HG02973 (cell line): ENCODE measurements around the gene DNAH6.

ENCODE experiments used
- ATAC-seq: cut with Tn5 transposase; IDR thresholded peaks from one replicate; pipeline ENCODE4 v1.9.1; 2021; ENCODE audit warnings: moderate library complexity; ENCODE audit not compliant: unreplicated experiment

The DNAH6 gene

DNA sequence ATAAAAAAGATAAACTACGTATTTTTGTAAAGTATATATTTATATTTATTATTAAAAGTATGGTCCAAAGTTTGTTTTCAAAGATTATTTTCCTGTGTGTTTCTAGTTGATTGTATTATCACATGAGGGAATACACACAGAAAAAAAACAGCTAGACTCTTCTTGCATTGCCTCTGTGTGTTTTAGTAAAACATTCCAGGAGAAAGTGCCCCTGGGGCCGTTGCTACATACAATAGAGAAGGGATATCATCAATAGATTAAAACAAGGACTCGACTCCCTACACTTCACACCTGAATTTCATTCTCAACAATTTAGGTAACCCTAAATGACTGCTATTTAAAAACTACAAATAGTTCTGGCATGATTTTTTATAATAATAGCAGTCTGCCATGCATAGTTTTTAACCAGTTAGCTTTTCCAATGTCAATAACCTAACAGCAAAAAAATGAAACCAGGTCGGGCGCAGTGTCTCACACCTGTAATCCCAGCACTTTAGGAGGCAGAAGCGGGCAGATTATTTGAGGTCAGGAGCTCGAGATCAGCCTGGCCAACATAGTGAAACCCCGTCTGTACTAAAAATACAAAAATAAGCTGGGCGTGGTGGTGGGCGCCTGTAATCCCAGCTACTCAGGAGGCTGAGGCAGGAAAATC, 171.3 kb downstream of the DNAH6 start:
- no peak for ATAC-seq

DNA sequence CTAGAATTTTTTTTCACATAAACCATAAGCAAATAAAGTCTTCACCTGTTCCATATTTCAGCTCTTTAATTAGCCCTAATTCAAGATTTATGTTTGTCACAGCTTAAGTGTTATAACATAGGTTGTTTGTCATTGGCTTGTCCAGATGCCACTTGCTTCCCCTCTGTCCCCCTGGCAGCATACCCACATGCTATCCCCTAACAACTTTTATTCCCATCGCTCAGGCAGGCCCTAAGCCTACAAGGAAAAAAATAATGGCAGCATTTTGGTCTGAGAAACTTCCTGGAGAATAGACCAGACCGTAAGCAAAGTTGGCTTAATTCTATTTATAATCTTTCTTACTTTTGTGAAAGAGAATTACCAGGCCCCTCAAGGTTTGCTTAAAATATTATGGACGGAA, 173.9 kb downstream of the DNAH6 start:
- no peak for ATAC-seq

DNA sequence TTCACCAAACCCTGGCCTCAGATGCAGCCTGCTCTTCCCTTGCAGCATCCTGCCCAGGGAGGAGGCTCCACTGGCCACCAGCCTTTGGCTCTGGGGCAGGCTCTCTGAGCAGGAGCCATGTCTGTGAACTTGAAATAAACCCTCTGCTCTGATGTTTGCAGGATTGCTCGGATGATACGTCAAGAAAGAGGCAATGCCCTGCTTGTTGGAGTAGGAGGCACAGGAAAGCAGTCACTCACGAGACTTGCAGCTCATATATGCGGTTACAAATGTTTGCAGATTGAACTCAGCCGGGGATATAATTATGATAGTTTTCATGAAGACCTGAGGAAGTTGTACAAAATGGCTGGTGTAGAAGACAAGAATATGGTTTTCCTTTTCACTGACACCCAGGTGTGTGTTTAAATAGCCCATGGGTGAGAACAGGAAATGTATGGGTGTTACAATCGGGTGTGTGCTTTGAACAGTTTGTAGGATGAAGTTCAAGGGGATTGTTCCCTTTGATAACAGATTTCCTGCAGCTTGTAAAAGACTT, 177.9 kb downstream of the DNAH6 start:
- no peak for ATAC-seq

DNA sequence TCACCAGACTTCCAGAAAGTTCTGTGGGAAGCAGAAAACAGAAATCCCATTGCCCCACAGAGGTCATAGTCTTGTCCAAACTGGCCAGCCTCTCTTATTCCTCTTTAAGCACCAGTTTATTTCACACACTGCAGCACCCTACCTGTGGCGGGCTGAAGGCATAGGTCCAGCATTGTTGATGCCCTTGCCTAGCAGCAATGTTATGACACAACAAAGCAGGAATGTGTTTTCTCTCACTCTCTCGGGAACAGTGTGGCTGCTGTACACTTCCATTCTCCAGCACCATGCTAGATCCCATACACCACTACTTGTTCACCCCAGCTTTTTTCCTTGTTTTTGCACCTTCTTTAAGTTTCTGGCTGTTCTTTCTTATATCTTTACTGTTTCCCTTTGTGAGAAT, 181.6 kb downstream of the DNAH6 start:
- no peak for ATAC-seq

DNA sequence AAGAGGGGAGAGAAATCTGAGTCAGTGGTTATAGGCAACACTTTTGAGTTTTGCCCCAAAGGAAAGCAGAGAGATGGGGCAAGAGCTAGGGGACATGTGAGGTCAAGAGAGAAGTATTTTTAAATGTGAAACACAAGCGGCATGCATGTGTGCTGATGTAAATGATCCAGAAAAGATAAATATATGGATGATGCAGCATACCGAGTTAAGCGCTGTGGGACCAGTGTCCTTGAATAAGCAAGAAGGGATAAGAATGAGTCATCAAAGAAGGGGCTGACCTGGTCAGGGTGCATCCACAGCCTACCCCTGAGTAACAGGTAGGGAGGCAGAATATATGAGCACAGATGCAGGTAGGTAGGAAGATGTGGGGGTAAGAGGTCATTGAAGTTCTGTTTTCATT, 183.7 kb downstream of the DNAH6 start:
- ATAC-seq, result no peak

DNA sequence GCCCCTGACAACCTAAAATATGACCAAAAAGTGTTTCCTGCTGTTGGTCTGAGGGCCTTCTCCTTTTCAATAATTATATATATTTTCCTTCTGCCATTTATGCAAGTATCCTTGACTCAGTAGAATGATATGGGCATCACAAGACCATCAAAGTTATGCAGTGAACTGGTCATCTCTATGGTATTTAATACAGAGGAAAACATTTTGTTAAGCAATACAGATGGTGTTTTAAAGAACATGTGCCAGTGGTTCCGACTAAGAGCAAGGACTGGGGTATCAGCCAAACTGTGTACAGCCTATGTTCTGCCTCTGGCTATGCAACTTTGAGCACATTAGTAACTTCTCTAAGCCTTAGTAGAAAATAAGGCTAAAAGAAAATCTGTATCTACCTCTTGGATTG, 185.6 kb downstream of the DNAH6 start:
- no peak for ATAC-seq

DNA sequence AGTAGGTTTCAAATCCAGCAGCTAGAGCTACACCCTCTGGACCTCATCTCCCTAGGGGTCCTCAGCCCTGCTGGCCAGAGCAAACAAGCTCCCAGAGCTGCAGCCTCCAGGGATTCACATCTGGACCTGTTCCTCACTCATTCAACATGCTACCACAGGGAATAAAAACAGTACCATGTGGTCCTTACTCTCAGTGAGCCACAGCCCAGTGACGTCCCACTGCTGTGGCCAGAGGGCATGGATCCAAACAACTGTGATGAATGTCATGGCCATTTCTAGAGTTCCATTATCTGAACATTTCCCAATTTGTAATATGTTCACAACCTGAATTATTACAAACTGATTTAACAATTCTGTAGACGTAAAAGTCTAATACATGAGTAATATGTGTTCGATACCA, 186.6 kb downstream of the DNAH6 start:
- ATAC-seq, result no peak

DNA sequence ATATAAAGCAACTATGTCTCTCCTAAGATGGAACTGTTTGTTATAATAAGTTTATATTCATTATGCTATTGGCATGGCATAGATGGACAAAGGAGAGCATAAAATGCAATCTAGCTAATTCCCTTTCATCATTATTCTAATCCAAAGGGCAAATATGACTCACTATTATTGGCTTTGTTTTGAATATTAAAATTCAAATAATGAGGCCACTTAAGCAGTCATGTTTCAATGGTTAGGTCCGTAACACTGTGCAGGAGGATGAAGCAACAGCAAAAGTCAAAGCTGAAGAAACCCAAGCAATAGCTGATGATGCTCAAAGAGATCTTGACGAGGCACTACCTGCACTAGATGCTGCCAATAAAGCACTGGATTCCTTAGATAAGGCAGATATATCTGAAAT, 187.5 kb downstream of the DNAH6 start:
- ATAC-seq, result no peak

DNA sequence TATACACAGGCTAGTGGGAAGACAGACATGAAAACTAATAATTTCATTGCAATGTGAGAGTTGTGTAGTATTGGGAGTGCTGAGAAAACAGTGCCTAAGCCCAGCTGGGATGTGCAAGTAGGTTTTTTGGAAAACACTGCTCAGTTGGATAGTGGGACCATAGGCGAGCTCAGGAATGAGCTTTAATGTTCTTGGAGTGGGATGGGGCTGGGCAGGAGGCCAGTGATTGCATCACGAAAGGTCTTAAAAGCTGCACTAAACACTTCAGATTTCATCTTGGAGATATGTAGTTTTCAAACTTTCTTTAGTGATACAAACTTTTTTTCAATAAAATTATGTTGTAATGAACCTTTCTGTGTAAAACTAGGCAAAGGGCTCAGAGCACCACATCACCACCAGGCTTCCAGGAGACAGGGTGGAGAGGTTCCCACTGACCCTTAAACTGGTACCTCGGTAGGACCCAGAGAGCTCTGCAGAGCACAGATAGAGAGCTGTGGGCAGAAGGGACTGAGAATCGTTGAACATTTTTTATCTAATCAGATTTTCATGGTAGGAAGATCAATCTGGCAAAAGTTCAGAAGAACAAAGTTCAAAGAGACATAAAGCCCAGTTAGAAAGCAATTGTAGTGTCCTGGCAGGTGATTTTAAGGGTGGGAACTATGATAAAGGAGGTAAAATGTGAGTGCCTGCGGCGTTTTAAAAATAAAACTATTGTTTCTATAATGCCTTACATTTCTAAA, 188.4 kb downstream of the DNAH6 start:
- ATAC-seq, result no peak

DNA sequence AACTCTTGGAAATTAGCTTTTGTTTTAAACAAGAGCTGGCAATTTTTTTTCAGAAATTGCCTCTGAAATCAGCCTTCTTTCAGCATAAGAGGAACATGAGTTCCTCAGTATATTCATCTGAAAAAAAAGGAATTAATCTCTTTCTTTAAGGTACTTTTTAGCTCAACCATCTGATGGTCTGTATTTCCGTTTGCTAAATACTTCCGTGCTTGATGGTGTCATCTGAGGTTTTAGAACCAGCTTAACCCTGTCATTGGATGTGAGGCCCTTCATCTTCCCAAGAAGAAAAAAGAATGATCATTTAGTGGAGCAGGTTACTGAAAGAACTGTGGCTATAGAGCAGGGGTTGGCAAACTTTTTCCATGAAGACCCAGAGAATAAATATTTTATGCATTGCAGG, 189.6 kb downstream of the DNAH6 start:
- ATAC-seq, result no peak

DNA sequence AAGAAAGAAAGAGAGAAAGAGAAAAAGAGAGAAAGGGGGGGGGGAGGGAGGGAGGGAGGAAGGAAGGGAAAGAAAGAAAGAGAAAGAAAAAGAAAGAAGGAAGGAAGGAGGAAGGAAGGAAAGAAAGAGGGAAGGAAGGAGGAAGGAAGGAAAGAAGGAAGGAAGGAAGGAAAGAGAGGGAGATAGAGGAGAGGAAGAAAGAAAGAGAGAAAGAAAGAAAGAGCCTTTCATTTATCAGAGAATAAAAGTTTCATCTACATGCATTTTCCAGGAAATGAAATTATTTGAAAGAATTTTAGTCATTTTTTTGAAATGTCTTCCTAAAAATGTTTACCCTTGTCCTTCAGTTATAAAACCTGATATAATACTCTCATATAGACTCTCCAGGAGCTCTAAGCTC, 192.1 kb downstream of the DNAH6 start:
- ATAC-seq, result no peak

DNA sequence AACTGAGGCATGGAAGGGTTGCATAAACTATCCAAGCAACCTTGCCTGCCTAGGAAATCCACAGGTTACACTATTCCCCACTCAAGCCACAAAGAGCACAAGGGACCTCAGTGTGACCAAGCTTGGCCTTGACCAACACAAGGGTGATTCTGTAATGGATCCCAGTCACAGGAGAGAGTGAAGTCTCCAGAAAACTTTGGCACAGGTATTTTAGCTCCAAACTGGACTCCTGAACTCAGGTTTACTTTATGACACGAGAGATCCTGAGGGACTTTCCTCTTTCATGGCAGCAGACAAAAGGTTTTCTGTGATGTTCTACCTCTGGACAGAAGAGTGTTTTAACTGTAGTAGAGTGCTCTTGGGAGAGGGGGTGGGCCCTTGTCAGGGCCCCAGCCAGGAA, 195.4 kb downstream of the DNAH6 start:
- no peak for ATAC-seq

DNA sequence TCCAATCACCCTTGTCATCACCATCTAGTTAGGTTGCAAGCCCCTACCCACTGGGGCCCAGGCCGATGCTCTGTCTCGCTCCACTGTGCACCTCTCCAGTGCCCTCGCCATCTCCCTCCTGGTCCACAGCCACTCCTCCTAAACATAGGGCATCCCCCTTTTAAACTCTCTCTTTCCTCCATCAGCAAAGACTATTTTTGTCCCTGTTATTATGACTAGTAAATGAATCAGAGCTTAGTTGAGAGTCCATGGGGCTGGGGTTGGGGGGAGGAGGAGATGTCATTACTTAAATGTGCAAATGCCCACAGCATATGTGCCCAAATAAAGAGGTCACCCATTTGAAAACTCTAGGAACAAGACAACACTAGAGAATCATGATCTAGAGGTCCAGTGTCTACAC, 197.1 kb downstream of the DNAH6 start:
- ATAC-seq, result no peak

DNA sequence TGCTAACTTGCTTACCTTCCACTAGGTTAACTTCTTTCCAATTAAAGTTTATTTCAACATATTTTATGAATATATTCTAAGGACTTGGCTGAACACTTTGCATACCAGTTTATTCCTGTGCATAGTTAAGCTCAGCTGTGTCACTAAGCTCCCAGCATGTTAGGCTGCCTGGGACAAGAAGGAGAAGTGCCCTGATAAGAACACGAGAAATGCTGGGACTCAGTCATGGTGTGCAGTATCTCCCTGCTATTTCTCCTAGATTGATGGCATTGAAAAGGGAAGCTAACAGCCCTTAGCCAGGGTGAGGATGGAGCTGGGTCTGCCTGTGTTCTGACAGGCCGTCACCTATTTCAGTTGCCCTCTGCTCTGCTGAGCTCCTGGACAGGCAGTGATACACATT, 200.3 kb downstream of the DNAH6 start:
- no peak for ATAC-seq

DNA sequence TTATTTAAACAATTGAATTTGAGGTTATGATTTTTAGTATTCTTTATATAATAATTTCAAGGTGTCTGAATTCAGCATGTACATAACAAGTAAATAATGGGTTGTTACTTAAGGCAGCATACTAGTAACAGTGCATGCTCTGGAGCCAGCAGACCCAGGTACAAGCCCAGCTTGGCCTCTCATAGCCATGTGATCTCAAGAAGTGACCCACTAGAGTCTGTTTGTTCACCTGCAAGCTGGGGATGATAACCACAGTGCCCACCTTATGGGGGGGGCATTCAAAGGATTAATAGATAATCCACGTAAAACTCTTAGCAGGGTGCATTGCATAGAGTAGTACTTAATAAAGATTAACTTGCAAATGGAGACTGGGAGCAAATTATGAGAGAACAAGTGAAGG, 201.0 kb downstream of the DNAH6 start:
- ATAC-seq, result no peak

DNA sequence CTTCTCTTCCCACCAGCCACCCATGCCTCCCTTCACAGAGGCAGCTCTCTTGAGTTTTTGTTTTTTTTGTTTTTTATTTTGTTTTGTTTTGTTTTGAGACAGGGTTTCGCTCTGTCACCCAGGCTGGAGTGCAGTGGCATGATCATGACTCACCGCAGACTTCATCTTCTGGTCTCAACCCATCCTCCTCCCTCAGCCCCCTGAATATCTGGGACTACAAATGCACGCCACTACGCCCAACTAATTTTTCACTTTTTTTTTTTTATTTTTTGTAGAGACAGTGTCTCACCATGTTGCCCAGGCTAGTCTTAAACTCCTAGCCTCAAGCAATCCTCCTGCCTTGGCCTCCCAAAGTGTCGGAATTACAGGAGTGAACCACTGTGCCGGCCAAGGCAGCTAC, 203.1 kb downstream of the DNAH6 start:
- no peak for ATAC-seq

DNA sequence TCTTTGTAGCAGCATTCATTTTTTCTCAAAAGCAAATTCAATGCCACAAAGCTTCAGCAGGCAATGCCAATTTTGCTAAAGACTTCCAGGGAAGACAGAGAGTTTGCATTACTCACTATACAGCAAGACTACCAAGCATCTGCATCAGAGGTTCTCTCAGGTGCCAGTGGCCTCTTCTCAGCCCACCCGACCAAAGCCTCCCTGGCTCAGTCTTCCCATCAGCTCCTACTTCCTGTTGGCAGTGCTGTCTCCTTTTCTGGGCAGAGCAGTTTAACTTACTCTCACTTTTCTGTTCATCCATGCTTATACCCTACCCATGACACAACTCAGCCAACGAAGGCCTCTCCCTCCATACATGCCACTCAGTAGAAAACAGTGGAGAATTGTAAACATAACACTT, 207.5 kb downstream of the DNAH6 start:
- ATAC-seq, result no peak

DNA sequence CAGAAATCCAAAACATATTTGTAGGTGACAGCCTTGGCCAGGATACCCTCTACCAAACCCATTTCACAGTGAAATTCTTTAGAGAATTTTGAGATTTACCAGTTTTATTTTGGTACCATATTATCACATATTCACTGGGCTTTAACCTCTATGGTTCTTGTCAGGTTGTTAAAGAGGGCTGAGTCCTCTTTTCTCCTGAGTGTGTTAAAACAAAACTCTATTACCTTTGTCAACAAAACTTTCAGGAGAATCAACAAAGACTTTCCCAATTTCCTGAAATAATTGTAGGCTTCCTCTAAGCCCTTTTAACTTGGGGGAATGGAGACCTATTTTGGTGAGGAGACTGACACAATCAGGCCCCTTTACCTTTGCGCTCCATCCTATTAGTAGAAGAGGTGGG, 209.4 kb downstream of the DNAH6 start:
- no peak for ATAC-seq

DNA sequence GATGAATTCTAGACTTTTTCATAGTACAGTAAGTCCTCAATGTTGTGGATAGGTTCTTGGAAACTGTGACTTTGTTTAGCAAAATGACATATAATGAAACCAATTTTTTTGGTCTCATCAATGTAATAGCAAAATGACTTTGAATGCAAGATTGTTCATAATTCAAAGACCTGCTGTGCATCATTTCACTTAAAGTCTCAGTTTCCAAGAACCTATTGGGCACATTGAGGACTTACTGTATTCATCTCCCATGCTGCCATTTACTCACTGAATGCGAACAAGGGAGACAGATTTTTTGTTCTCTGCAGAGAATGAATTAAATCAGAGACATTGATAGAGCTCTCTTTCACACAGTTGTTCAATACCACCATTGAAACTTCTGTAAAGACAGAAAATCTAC, 211.0 kb downstream of the DNAH6 start:
- no peak for ATAC-seq

DNA sequence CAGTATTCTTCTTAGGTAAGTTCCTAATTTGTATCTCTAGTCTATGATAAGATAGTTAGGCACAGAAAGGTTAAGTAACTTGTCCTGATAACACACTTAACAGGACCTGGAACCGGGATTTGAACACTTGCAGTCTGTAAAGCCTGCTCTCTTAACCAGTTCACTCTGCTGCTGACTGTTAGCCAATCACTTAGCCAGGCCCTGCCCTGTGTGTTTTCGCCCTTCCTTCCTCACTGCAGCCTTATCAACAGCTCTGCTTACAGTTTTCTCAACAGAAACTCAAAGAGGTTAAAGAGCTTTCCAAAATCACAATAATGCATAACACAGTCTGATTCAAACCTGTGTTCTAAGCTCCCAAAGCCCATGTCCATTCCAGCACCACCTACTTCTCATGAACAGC, 212.9 kb downstream of the DNAH6 start:
- no peak for ATAC-seq

DNA sequence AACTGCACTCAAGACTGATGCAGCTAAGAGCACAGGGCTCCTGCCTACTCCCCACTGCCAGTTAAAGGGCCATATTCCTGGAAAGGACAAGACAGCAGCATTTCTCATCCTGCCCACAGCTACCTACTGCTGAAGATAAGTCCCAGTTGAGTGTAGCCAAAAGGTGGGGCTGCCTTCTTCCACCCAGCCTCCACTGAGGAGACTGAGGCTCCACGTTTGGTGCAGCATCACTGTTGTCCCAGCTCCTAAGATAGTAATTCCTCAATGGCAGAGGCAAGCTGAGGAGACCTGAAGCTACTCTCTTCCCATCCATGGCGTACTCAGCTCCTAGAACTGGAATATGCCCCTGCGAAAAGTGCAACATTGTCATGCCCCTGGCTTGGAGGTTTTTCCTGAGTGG, 214.9 kb downstream of the DNAH6 start:
- no peak for ATAC-seq

DNA sequence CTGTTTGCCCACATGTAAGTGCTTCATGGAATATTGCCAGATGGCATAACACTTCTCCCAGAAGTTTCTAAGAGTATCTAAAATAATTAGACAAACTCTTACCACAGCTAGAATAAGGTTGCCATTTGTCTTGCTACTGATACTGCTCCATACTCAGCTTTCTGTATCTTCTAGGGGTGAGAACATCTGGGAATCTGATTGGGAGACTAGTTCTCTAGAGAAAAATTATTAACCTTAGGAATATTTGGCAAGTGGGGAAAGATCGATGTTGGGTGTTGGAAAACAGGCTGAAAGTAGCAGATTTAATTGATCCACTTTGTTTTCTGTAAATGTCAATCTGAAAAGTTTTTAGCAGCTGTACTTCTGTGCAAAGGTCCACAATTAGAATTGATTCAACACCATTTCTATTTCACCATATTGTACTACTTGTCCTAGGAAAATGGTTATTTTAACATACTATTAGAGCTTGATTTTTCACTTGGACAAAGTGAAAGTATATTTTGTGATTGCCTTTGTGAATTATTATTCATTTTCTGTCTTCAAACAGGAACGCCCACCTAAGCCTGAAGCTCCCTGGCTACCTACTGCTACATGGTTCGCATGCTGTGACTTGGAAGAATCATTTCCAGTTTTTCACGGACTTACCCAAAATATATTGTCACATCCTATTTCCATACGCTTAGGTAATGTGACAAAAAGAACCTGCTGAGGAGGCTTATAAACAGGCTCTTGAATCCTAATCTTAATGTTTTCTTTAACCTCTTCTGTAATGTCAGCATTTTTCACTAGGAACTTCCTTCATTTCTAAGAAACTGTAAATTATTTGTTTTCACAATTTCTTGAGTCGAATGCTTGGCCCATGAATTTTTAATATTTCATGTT, 216.8 kb downstream of the DNAH6 start:
- ATAC-seq, result no peak
